CD14-positive monocyte (primary cell): ENCODE measurements around the gene MAP7. TPM values are rescaled to one million over a fixed set of nuclear protein-coding genes. Genes with fewer than 3 reads are reported as not detected.

Experiments
- DNase-seq, 3 donors: peaks; one replicate each; pipeline ENCODE4 v3.0.0-alpha.2; 2011 to 2022
- H2AFZ ChIP-seq: 2 replicates; pipeline ENCODE4 v1.6.0; 2012; ENCODE audit warnings: mild to moderate bottlenecking, low read depth, low read length, inconsistent platforms; ENCODE audit not compliant: insufficient read depth, poor library complexity, severe bottlenecking
- H3K27ac ChIP-seq, 2 donors: 1 replicate in 1 of 2; 2 replicates in 1 of 2; pipeline ENCODE4 v1.5.1; 2012 to 2013; ENCODE audit warnings: low read length in 2 of 2, control low read depth in 1 of 2, inconsistent platforms in 1 of 2, low read depth in 1 of 2, mild to moderate bottlenecking in 1 of 2
- H3K27me3 ChIP-seq, 2 donors: one replicate each; pipeline versions ENCODE4 v1.6.0 to v1.6.1; 2011 to 2013; ENCODE audit warnings: low read length in 2 of 2; ENCODE audit not compliant: control insufficient read depth in 2 of 2, insufficient read depth in 2 of 2
- H3K36me3 ChIP-seq, 2 donors: replicated peaks in 1 of 2; 1 replicate in 1 of 2; 2 replicates in 1 of 2; pipeline versions ENCODE4 v1.5.1 to v1.6.1; 2012 to 2013; ENCODE audit warnings: low read length in 2 of 2, control low read depth in 1 of 2, inconsistent platforms in 1 of 2, mild to moderate bottlenecking in 1 of 2; ENCODE audit not compliant: insufficient read depth in 2 of 2, control insufficient read depth in 1 of 2
- H3K4me1 ChIP-seq, 2 donors: 1 replicate in 1 of 2; 2 replicates in 1 of 2; pipeline versions ENCODE4 v1.5.1 to v1.6.1; 2012 to 2013; ENCODE audit warnings: low read length in 2 of 2, control low read depth in 1 of 2, inconsistent platforms in 1 of 2, mild to moderate bottlenecking in 1 of 2, moderate library complexity in 1 of 2; ENCODE audit not compliant: insufficient read depth in 2 of 2, control insufficient read depth in 1 of 2
- H3K4me2 ChIP-seq: replicated peaks from 2 replicates; pipeline ENCODE3; 2012; ENCODE audit warnings: low read length, moderate library complexity, mild to moderate bottlenecking; ENCODE audit not compliant: poor library complexity, severe bottlenecking; ENCODE audit errors: extremely low read depth
- H3K4me3 ChIP-seq, 3 experiments: fragments of 200-600 bp in 1 of 3; sonication (generic) in 1 of 3; replicated peaks in 1 of 3; 1 replicate in 2 of 3; 2 replicates in 1 of 3; pipeline ENCODE4 v1.5.1; 2011 to 2013; ENCODE audit warnings: low read length in 3 of 3, mild to moderate bottlenecking in 3 of 3, control low read depth in 2 of 3, low read depth in 2 of 3, inconsistent platforms in 1 of 3, moderate library complexity in 1 of 3
- H3K79me2 ChIP-seq: 2 replicates; pipeline ENCODE4 v1.6.0; 2012; ENCODE audit warnings: mild to moderate bottlenecking, control low read depth, inconsistent platforms, low read length, moderate library complexity; ENCODE audit not compliant: insufficient read depth
- H3K9ac ChIP-seq: 2 replicates; pipeline ENCODE4 v1.6.0; 2017; ENCODE audit warnings: low read length, mild to moderate bottlenecking; ENCODE audit not compliant: insufficient read depth, poor library complexity, severe bottlenecking
- H3K9me3 ChIP-seq, 2 donors: replicated peaks in 1 of 2; 1 replicate in 1 of 2; 2 replicates in 1 of 2; pipeline versions ENCODE4 v1.5.1 to v1.6.1; 2012 to 2013; ENCODE audit warnings: low read length in 2 of 2, control low read depth in 1 of 2; ENCODE audit not compliant: control insufficient read depth in 1 of 2, insufficient read depth in 1 of 2
- H4K20me1 ChIP-seq: 2 replicates; pipeline ENCODE4 v1.6.0; 2012; ENCODE audit warnings: mild to moderate bottlenecking, low read length, control low read depth, moderate library complexity; ENCODE audit not compliant: insufficient read depth
- H3K27ac Mint-ChIP-seq, 7 donors: one replicate each; pipeline ENCODE4 v1.8.0; 2020; ENCODE audit warnings: mild to moderate bottlenecking in 7 of 7, mixed read lengths in 7 of 7, moderate library complexity in 6 of 7, inconsistent platforms in 2 of 7
- H3K27me3 Mint-ChIP-seq, 3 donors: one replicate each; pipeline ENCODE4 v1.8.0; 2021 to 2022; ENCODE audit warnings: low read depth in 3 of 3, mild to moderate bottlenecking in 3 of 3, mixed read lengths in 3 of 3, moderate library complexity in 3 of 3, inconsistent platforms in 1 of 3
- H3K36me3 Mint-ChIP-seq, 2 donors: one replicate each; pipeline ENCODE4 v1.8.0; 2020; ENCODE audit warnings: mixed read lengths in 2 of 2, inconsistent platforms in 1 of 2, mild to moderate bottlenecking in 1 of 2
- H3K4me1 Mint-ChIP-seq: one replicate; pipeline ENCODE4 v1.8.0; 2020; ENCODE audit warnings: mild to moderate bottlenecking, mixed read lengths
- H3K4me3 Mint-ChIP-seq, 2 donors: one replicate each; pipeline ENCODE4 v1.8.0; 2020; ENCODE audit warnings: mild to moderate bottlenecking in 2 of 2, mixed read lengths in 2 of 2, moderate library complexity in 1 of 2
- H3K9me3 Mint-ChIP-seq, 7 donors: one replicate each; pipeline ENCODE4 v1.8.0; 2020 to 2022; ENCODE audit warnings: mixed read lengths in 7 of 7, mild to moderate bottlenecking in 6 of 7, moderate library complexity in 6 of 7, inconsistent platforms in 2 of 7
- WGBS: methylation state at CpG from one replicate; pipeline ENCODE4 v1.1.5; 2013; ENCODE audit warnings: missing lambda C conversion rate; ENCODE audit not compliant: insufficient coverage; 5-methylcytosine and 5-hydroxymethylcytosine counted together
- intact Hi-C, 2 donors: fragments of 100-400 bp; cut with micrococcal nuclease; formaldehyde crosslinking; loops; one replicate each; pipeline versions ENCODE4 v1.15.0 to v1.15.1; 2023
- polyA plus RNA-seq, 3 donors: library from polyadenylated mRNA; depleted of rRNA in 1 of 3; unstranded in 2 of 3; stranded (reverse) in 1 of 3; fragments of 300-500 nt in 2 of 3; fragments of >200 nt in 1 of 3; fragmentation: Illumina TruSeq in 2 of 3; gene quantifications; 1 replicate in 2 of 3; 2 replicates in 1 of 3; pipeline ENCODE4 v1.2.3, GENCODE V29; 2012 to 2021
- TF ChIP-seq, protein P1 (sequence below): fragments of 200-600 bp; IDR thresholded peaks from one replicate; pipeline ENCODE4 v1.8.0; 2022; ENCODE audit warnings: antibody characterized with exemption, mild to moderate bottlenecking

The MAP7 gene
- polyA plus RNA-seq, 3 donors = 0.67 to 1.6 (median 1.2) TPM

- intact Hi-C loops = no loop called here
- 100% methylated on average over 3 of the region's 4 CpGs for WGBS
These were observed 234.6 kb downstream of the MAP7 start for GRCh38 chr6:136315594-136315993.

DNA sequence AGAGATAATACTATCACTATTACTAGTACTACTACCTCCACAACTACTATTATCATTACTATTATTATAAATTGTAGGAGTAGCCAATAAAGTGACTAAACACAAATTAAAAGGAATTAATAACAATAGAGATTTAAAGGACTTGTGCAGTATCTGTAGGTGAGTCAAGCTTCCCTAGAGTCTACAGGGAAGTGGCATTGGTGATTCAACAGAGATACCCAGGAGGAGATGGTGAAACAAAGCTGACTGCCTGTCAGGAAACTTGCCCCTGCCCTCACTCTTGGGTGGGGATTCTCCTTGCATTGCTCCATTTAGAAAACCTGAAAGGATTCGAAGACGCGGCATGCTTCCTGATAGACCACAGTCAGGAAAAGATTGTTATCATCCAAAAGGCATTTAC is 237.2 kb downstream of the MAP7 start:
- no peaks in the 10 kb centered on the region for H3K36me3 Mint-ChIP-seq
- Histone ChIP-seq H2AFZ (no peak overlapping the region), H3K79me2 (no peaks in the 10 kb centered on the region), H3K4me2 (no peak overlapping the region), H3K27ac (no peak overlapping the region), H3K9me3 (no peaks in the 10 kb centered on the region), H3K4me3 (no peak overlapping the region), H3K4me1 (no peaks in the 10 kb centered on the region), H3K9ac (no peak overlapping the region), H4K20me1 (no peaks in the 10 kb centered on the region), H3K27me3 (no peaks in the 10 kb centered on the region), H3K36me3 (no peaks in the 10 kb centered on the region)
- peak in 1 of 3 donors; percentile 13 for DNase-seq
- intact Hi-C loops = no loop called here
- no peak overlapping the region for H3K4me3 Mint-ChIP-seq
- H3K27me3 Mint-ChIP-seq = peaks cover 0 to 1% (median 0%) of the 10 kb centered on the region in 3 donors
- H3K4me1 Mint-ChIP-seq = peaks cover 2% of the 10 kb centered on the region
- TF ChIP-seq, protein P1, sequence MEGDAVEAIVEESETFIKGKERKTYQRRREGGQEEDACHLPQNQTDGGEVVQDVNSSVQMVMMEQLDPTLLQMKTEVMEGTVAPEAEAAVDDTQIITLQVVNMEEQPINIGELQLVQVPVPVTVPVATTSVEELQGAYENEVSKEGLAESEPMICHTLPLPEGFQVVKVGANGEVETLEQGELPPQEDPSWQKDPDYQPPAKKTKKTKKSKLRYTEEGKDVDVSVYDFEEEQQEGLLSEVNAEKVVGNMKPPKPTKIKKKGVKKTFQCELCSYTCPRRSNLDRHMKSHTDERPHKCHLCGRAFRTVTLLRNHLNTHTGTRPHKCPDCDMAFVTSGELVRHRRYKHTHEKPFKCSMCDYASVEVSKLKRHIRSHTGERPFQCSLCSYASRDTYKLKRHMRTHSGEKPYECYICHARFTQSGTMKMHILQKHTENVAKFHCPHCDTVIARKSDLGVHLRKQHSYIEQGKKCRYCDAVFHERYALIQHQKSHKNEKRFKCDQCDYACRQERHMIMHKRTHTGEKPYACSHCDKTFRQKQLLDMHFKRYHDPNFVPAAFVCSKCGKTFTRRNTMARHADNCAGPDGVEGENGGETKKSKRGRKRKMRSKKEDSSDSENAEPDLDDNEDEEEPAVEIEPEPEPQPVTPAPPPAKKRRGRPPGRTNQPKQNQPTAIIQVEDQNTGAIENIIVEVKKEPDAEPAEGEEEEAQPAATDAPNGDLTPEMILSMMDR = no peak
- no peak overlapping the region for H3K27ac Mint-ChIP-seq
- H3K9me3 Mint-ChIP-seq = no peaks in the 10 kb centered on the region
- no CpG with 5 or more reads among the region's 3 CpGs for WGBS

More at GRCh38 chr6:136315594-136315993, 234.6 kb downstream of the MAP7 start:
- no peaks in the 10 kb centered on the region for H3K79me2 ChIP-seq
- H4K20me1 ChIP-seq = no peaks in the 10 kb centered on the region
- H3K36me3 ChIP-seq = no peaks in the 10 kb centered on the region
- no peak overlapping the region for H3K4me3 Mint-ChIP-seq
- H3K27me3 ChIP-seq = no peaks in the 10 kb centered on the region
- DNase-seq = no peak
- peaks cover 2% of the 10 kb centered on the region for H3K4me1 Mint-ChIP-seq
- no peak overlapping the region for H3K4me3 ChIP-seq
- H3K36me3 Mint-ChIP-seq = no peaks in the 10 kb centered on the region
- H3K27ac Mint-ChIP-seq = no peak overlapping the region
- TF ChIP-seq, protein P1 = no peak
- no peaks in the 10 kb centered on the region for H3K9me3 ChIP-seq
- H3K4me1 ChIP-seq = no peaks in the 10 kb centered on the region
- H3K9ac ChIP-seq = no peak overlapping the region
- H2AFZ ChIP-seq = no peak overlapping the region
- no peak overlapping the region for H3K27ac ChIP-seq
- no peaks in the 10 kb centered on the region for H3K9me3 Mint-ChIP-seq
- H3K4me2 ChIP-seq = no peak overlapping the region
- no peaks in the 10 kb centered on the region for H3K27me3 Mint-ChIP-seq
